Measurements from ENCODE around the gene PYGB.

The PYGB gene

DNA sequence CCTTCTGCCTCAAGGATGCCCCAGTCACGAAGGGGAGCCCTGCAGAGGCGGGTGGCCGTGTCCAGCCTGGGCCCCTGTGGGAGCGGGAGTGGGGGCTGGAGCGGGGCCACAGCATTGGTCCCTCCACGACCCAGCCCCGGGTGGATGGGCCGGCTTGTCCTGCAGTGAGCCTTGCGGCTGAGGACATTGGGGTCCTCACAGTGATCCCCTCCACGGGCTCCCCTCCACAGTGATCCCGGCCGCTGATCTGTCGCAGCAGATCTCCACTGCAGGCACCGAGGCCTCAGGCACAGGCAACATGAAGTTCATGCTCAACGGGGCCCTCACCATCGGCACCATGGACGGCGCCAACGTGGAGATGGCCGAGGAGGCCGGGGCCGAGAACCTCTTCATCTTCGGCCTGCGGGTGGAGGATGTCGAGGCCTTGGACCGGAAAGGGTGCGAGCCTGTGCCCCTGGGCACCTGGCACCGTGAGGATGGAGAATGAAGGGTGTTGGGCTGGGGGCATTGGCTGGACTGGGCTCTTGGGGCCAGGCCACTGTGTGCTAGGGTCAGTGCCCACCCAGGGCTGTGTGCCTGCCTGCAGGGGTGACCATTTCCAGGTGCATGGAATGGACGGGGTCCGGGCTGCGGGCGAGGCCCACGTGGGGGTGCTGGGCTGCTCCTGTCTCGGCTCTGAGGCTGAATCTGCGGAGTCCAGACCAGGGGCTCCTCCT is 44.4 kb downstream of the PYGB start:
- in situ Hi-C loops (cut with MboI; ENCODE audit: low sequenced_read_pairs): loop anchor here (25.0 kb wide), 1 partner anchor 155 kb away; no protein-coding TSS in a partner anchor

DNA sequence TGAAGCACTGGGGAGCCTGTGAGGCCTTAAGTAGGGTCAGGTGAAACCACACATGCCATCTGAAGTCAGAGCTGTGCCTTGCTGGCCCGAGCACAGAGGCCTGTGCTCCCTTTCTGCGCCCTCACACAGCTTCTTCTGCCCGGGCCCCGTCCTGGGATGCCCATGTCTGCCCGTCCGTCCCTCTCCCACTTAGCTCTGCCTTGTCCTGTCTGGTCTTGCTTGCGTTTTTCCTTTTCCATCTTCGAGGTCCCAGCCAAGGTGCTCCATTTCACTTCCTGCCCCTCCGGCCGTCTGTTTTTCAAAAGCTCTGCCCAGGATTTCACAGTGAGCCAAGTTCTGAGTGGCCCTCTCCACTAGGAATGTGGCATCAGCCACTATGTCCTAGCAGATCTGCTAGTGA is 45.6 kb downstream of the PYGB start:
- in situ Hi-C loops (cut with MboI; ENCODE audit: low sequenced_read_pairs): loop anchor here (25.0 kb wide), 1 partner anchor 156 kb away; no protein-coding TSS in a partner anchor

DNA sequence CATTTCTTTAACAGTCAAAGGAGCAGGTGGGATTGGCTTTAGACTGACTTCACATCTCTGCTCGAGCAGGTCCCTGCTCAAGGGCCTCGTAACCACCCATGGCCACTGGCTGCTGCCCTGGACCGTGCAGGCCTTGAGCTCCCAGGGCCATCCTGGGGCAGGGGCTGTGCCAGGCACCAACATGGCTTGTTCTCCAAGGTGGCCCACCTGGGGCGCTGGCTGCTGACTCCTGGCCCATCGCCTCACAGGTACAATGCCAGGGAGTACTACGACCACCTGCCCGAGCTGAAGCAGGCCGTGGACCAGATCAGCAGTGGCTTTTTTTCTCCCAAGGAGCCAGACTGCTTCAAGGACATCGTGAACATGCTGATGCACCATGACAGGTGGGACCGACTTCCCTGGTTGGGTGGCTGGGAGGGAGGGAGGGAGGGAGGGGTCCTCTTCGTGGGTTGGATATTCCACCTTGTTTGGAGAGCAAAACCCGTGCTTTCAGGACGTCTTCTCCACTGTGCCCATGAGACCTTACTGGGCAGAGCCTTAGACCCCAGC is 46.1 kb downstream of the PYGB start:
- in situ Hi-C loops (cut with MboI; ENCODE audit: low sequenced_read_pairs): loop anchor here (25.0 kb wide), 1 partner anchor 157 kb away; no protein-coding TSS in a partner anchor

DNA sequence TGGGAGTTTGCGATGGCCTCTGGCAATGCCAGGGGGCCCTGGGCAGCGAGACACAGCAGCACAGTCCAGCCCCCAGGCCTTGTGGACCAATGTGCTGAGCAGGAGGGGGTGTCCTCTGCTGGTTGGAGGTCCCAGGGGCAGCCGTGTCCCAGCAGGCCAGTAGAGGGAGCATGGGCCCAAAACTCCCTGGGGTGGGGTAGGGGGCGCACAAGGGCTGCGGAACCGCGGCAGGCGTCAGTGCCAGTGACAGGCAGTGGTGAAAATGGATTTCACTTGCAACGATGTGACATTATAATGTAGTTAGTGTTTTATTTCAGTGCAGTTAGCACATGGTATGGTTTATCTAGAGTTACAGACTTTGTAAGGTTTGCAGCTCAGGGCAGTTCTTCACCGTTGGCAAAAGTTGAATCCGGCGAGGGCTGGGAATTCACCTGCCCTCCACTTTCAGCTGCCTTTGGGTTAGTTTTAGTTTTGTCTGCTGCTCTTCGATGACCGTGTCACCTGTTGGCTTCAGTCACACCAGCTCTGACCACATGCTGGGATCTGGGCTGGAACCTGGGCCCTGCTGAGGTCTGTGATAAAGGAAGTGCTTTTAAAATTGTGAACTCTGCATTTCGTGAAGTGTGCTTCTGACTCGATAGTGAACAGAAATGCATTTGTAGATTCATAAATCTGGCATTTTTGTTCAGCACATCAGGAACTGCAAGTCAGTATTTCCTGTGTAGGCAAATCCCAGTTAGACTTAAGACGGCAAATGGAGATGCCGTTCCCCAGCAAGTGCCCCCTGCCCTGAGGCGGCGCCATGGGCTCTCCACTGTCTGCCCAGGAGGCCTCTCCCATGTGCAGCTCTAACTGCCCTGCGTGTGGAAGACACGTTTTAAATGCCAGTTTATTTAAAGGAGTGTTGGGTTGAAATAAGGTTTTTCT is 46.8 kb downstream of the PYGB start:
- in situ Hi-C loops (cut with MboI; ENCODE audit: low sequenced_read_pairs): loop anchor here (25.0 kb wide), 1 partner anchor 157 kb away; no protein-coding TSS in a partner anchor

DNA sequence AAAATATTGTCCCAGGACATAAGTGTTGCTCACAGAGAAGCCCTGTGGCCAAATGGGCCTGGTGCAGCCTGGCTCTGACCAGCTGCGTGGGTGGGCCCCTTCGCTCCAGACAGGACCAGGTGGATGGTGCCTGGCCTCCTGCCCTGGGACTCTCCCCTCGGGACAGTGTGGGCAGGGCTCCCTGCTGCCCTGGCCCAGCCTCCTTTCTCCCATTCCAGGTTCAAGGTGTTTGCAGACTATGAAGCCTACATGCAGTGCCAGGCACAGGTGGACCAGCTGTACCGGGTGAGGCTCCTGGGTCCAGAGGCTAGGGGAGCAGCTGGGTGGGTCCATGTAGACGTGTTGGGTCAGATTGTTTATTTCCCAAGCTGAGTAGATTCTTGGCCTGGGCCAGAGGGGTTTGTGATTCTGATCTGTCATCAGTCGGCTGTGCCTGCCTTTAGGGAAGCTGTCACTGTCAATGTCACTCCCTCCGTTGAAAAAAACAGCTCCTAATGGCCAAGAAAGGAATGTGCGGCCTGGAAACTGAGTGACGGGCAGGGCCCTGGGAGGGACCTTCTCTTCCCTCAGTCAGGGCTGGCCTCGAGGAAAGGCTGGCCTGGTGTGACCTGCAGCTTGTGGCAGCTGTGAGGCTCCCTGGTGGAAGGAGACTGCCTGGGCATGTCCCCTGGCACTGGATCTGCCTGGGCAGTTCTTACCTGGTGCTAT is 47.7 kb downstream of the PYGB start:
- in situ Hi-C loops (cut with MboI; ENCODE audit: low sequenced_read_pairs): loop anchor here (25.0 kb wide), 1 partner anchor 158 kb away; no protein-coding TSS in a partner anchor

DNA sequence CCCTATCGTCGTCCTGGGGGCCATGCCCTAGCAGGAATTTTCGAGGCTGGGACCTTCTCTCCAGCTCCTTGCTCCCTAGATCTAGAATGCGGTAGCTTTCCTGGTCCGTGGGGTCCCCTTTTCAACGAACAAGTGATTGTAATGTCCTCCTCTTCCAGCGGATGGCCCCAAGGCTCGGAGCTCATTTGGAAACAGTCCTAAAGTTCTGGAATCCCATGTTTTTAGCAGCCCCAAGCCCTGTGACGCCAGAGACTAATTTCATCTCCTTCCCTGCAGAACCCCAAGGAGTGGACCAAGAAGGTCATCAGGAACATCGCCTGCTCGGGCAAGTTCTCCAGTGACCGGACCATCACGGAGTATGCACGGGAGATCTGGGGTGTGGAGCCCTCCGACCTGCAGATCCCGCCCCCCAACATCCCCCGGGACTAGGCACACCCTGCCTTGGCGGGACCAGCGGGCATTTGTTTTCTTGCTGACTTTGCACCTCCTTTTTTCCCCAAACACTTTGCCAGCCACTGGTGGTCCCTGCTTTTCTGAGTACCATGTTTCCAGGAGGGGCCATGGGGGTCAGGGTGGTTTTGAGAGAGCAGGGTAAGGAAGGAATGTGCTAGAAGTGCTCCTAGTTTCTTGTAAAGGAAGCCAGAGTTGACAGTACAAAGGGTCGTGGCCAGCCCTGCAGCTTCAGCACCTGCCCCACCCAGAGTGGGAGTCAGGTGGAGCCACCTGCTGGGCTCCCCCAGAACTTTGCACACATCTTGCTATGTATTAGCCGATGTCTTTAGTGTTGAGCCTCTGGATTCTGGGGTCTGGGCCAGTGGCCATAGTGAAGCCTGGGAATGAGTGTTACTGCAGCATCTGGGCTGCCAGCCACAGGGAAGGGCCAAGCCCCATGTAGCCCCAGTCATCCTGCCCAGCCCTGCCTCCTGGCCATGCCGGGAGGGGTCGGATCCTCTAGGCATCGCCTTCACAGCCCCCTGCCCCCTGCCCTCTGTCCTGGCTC is 48.5 kb downstream of the PYGB start:
- in situ Hi-C loops (cut with MboI; ENCODE audit: low sequenced_read_pairs): loop anchor here (25.0 kb wide), 1 partner anchor 159 kb away; no protein-coding TSS in a partner anchor

DNA sequence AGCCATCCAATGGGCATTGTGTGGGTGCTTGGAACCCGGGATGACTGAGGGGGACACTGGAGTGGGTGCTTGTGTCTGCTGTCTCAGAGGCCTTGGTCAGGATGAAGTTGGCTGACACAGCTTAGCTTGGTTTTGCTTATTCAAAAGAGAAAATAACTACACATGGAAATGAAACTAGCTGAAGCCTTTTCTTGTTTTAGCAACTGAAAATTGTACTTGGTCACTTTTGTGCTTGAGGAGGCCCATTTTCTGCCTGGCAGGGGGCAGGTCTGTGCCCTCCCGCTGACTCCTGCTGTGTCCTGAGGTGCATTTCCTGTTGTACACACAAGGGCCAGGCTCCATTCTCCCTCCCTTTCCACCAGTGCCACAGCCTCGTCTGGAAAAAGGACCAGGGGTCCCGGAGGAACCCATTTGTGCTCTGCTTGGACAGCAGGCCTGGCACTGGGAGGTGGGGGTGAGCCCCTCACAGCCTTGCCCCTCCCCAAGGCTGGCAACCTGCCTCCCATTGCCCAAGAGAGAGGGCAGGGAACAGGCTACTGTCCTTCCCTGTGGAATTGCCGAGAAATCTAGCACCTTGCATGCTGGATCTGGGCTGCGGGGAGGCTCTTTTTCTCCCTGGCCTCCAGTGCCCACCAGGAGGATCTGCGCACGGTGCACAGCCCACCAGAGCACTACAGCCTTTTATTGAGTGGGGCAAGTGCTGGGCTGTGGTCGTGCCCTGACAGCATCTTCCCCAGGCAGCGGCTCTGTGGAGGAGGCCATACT is 49.4 kb downstream of the PYGB start:
- in situ Hi-C loops (cut with MboI; ENCODE audit: low sequenced_read_pairs): loop anchor here (25.0 kb wide), 1 partner anchor 160 kb away; no protein-coding TSS in a partner anchor

DNA sequence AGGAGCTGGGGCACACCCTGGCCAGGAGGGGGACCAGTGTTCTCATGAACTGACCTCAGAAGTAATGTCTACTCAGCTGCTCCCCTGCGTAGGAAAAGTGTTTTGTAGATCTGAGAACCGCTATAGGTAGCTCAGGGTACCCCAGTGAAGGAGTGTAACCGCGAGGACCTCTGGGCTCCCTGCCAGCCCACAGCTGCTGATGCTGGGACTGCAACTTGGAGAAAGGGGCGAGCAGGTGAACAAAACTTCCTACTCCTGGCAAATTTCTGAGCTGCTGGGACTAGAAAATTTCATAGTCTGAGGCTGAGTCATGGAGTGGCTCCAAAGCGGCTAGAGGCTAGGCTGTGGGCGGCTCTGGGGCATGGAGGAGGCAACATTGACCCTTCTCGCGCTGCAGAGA is 51.9 kb downstream of the PYGB start:
- in situ Hi-C loops (cut with MboI; ENCODE audit: low sequenced_read_pairs): loop anchor here (10.0 to 25.0 kb wide), 2 partner anchors 95 to 163 kb away; partner anchors contain the start of gene ABHD12

DNA sequence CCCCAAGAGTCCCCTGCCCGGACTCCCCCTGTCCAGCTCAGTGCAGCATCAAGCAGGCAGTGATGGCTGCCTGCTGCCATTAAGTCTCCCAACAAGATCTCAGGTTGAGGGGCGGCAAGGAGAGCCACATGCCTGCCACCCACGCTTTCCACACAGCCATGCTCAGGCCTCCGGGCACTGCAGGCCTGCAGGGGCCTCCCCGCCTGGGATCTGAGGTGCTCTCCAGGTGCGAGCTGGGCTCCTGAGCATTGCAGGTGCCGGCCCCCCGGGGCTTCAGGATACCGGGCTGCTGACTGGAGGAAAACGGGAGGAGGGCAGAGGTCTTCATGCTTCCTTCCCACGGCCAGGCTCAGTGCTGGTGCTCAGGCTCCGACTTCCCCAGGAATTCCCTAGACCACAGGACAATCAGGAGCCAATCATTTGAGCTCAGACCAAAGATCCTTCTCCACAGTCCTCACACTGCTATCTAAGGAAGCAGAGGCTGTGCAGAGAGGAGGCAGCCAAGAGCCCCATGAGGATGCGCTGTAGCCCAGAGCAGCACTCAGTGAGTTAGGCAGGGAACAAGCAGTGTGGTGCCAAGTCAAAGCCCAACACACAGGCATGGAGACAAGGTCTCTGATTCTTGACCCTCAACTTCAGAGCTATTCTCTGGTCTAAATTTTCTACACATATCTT is 52.7 kb downstream of the PYGB start:
- in situ Hi-C loops (cut with MboI; ENCODE audit: low sequenced_read_pairs): loop anchor here (10.0 kb wide), 1 partner anchor 94 kb away; the partner anchor contains the start of gene ABHD12

DNA sequence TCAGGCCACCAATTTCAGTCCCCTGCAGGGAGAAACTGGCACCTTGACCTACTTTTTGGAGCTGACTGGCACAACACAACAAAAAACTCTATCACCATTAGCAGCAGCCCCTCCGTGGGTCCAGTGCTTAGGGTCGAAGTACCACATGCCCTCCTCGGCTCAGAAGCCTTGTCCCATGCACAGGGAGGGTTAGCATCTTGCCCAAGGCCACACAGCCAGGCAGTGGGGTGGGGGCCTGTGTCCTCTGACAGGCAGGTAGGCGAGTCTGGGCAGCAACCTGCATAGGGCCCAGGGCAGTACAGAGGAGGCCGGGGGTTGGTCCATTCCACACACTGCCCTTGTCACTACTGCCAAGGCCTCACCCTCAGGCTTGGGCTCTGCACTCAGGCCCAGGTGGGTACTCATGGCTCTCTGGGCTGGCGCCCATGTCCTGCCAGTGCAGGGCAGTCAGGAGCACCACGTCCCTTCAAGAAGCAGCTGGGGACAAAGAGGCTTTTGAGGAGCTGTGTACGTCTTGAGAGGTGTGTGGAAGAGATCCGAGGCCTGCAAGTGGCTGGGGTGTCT is 53.6 kb downstream of the PYGB start:
- in situ Hi-C loops (cut with MboI; ENCODE audit: low sequenced_read_pairs): loop anchor here (10.0 kb wide), 1 partner anchor 93 kb away; the partner anchor contains the start of gene ABHD12

DNA sequence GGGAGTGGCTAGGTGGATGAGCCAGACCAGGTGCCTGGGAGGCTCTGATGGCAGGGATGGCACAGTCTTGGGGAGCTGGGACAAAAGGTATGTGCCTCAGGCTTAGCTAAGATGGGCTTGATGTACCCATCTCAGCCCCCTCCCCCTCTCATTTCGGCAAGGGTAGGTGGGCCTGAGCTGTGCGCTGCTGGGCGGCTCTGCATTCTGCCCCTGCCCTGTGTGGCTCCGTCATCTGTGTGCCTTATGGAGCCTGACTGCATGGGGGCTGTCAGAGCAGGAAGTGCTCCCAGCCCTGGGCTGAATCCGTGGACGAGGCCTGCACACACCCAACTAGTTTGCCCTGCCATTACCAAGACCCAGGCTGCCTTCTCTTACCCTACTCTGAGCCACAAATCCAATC is 54.7 kb downstream of the PYGB start:
- in situ Hi-C loops (cut with MboI; ENCODE audit: low sequenced_read_pairs): loop anchor here (10.0 kb wide), 1 partner anchor 92 kb away; the partner anchor contains the start of gene ABHD12

DNA sequence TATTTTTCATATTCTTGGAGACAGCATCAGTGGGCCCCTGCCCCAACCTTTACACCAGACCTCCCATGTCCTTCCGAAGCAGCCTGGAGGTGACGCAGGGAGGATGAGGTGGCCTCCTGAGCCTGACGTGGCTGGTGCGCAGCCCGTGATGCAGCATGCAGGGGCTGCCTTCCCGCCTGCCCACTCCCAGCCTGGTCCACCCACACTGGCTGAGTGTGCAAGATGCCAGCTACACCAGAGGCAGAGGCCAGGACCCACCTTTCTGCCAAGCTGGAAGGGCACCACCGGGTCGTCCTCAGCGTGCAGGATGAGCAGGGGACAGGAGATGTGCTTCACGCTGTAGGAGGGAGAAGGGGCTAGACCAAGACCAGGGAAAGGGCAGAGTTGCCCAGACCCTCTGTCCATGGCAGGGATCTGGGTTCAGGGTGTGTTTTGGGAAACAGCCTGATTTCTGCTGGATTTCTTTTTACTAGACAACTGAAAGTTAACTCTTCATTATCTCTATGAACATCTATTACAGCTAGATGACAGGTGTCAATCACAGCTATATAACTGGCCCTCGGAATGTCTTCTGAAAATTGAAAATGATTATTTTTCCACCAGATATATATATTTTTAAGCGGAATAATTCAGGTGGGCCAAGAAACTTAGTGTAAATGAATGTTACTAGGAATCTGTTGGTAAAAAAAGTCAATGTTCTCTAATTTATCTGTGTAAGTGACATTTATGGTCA is 55.6 kb downstream of the PYGB start:
- in situ Hi-C loops (cut with MboI; ENCODE audit: low sequenced_read_pairs): loop anchor here (10.0 kb wide), 1 partner anchor 91 kb away; the partner anchor contains the start of gene ABHD12

DNA sequence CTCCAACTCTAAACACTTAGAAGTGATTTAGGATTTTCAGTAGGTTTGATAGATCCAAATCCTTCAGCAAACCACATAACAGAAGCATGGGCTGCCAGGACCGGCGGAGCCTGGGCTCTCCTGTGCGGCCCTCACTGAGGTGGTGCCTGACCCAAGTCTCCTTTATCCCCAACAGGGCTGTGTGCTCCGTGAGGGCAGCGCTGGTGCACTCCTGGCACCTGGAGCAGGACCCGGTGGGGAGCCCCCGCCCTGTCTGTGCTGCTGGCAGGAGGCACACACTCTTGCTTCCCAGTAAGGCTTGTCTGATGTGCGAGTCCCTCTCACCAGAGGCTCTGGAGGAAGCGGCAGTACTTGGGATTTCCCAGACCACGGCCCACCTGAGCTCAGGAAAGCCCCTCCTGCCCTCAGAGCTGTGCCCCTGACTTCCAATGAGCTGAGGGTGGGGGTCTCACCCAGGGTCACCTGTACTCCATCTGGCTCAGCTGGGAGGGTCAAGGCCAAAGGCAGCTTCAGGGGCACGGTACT is 56.2 kb downstream of the PYGB start:
- in situ Hi-C loops (cut with MboI; ENCODE audit: low sequenced_read_pairs): loop anchor here (10.0 kb wide), 1 partner anchor 91 kb away; the partner anchor contains the start of gene ABHD12

DNA sequence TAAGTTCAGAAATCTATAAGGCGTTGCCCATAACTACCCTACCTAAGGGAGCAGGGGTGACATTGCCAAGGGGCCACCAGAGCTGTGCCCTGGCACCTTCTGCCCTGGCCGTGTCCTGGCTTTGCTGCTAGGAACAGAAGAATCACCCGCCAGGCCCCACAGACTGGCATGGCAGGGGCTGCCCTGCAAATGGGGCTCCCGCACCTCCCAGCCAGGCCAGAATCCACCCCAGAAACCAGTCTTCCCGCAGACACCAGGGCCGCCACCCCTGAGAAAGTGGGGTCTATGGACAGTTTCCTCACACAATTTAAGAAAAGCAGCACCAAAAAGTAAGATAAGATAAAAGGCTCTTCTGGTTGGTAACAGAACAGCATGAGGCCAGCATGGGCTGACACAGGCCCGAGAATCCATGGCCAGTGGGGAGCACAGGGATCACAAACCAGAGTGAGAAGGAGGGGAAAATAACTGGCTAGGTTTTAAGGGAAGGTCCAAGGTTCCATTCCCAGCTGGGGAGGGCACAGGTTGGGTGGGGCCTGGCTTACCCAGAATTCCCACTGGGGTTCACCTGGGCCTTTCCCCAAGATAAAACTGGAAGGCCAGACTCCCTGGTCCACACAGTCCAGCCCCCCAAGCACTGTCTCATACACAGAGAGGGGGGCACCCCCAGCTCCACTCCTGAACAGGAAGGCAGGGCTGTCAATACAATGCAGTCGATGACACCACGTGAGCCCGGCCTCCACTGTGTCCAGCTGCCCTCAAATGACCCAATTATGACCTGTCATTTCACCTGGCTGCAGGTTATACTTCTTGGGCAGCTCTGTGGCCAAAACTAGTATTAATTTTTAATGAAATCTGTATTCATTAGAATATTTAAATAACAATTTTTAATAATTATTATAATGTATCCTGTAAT is 59.4 kb downstream of the PYGB start:
- in situ Hi-C loops (cut with MboI; ENCODE audit: low sequenced_read_pairs): loop anchor here (10.0 kb wide), 1 partner anchor 88 kb away; the partner anchor contains the start of gene ABHD12

DNA sequence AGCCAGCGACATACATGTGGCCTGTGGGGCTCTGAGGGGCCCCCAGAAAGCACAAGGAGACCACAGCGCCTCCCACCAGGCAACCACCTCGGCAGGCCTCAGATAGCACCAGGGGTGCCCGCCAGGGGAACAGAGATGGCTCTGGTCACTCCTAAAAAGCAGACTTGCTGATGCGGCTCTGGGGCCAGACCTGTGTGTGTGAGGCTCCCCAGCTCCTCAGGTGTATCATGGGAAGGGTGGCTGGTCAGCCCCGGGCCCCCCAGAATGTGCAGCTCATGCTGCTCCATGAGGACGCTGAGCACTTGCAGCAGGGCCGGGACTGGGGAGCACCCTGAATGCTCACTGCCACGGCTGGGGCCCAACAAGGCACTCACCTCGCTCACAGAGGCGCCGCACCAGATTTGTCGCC is 60.2 kb downstream of the PYGB start:
- in situ Hi-C loops (cut with MboI; ENCODE audit: low sequenced_read_pairs): loop anchor here (10.0 kb wide), 1 partner anchor 87 kb away; the partner anchor contains the start of gene ABHD12

Data from HL-60/S4 (cell line).